Right lobe of liver (tissue), 4 donors: ENCODE data around the gene GRID1.

Experiments
- CTCF ChIP-seq, 4 donors: fragments of 200-600 bp in 3 of 4; fragments of 450-650 bp in 1 of 4; IDR thresholded peaks; one replicate each; pipeline versions ENCODE4 v1.5.1 to v1.8.0; 2016 to 2022; ENCODE audit warnings: antibody characterized with exemption in 4 of 4, mild to moderate bottlenecking in 2 of 4
- POLR2A ChIP-seq: fragments of 450-650 bp; IDR thresholded peaks from one replicate; pipeline ENCODE4 v1.6.1; 2017; ENCODE audit warnings: antibody characterized with exemption, mild to moderate bottlenecking
- donor health status: DM: no; HTN: no; CAD: no.
- donor health status: DM: no; HTN: no; CAD: no.
- donor health status: DM: no; HTN: yes; CAD: no.

- TF ChIP-seq CTCF (IDR thresholded peaks at IDR 0.05) (no peak), POLR2A (no peak)
Observed at GRCh38 chr10:85614981-85615380, 751.6 kb downstream of the GRID1 start.
